Ecto neural progenitor cell (in vitro differentiated cells): ENCODE data around the gene RPL13.
"Not testable (repeated sequence)": the region's sequence is repeated elsewhere in the genome, so short reads cannot be mapped to it uniquely, and the experiment has no call there.

Experiments used
- DNase-seq: peaks from one replicate; pipeline ENCODE4 v3.0.0-alpha.2; 2018; ENCODE audit warnings: low spot score

The RPL13 gene

DNA sequence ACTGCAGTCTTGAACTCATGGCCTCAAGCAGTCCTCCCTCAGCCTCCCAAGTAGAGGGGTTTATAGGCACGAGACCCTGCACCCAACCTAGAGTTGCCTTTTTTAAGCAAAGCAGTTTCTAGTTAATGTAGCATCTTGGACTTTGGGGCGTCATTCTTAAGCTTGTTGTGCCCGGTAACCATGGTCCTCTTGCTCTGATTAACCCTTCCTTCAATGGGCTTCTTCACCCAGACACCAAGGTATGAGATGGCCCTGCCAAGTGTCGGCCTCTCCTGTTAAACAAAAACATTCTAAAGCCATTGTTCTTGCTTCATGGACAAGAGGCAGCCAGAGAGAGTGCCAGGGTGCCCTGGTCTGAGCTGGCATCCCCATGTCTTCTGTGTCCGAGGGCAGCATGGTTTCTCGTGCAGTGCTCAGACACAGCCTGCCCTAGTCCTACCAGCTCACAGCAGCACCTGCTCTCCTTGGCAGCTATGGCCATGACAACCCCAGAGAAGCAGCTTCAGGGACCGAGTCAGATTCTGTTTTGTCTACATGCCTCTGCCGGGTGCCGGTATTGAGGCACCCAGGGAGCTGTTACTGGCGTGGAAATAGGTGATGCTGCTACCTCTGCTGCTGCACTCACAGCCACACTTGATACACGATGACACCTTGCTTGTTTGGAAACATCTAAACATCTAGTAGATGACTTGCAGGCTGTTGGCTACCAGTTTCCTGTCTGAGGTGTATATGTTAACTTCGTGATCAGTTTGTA lies 3.3 kb downstream of the RPL13 start:
- no peak for DNase-seq

DNA sequence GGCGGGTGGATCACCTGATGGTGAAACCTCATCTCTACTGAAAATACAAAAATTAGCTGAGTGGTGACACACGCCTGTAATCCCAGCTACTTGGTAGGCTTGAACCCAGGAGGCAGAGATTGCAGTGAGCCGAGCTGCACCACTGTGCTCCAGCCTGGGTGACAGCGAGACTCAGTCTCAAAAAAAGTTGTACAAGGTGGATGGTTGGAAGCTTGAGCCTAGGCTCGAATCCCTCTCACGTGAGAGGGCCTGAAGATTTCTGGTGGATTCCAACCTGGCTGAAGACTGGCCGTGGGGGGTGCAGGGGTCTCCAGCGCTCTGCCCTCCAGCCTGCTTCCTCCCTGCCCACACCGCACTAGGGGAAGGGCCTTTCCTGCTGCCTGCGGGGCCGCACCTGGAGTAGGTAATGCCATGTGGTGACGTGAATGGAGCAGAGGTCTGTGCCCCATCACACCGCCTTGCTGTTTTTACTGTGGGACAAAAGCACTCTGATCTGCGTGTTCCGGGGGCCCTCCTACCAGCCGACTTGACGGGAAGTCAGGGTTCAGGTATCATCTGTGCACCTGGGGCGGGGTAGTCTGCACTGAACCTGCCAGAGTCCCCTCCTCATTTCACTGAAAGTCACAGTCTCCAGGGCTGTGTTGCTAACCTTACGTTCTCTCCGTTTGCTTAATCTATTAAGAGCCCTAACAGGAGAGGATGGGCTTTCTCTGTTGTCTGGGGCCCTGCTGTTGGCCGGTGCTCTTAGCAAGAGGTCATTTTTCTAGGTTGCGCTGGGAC lies 4.2 kb downstream of the RPL13 start:
- DNase-seq: no peak

- peak; percentile 63 for DNase-seq
Observed at GRCh38 chr16:89565256-89565505, 4.7 kb downstream of the RPL13 start.

DNA sequence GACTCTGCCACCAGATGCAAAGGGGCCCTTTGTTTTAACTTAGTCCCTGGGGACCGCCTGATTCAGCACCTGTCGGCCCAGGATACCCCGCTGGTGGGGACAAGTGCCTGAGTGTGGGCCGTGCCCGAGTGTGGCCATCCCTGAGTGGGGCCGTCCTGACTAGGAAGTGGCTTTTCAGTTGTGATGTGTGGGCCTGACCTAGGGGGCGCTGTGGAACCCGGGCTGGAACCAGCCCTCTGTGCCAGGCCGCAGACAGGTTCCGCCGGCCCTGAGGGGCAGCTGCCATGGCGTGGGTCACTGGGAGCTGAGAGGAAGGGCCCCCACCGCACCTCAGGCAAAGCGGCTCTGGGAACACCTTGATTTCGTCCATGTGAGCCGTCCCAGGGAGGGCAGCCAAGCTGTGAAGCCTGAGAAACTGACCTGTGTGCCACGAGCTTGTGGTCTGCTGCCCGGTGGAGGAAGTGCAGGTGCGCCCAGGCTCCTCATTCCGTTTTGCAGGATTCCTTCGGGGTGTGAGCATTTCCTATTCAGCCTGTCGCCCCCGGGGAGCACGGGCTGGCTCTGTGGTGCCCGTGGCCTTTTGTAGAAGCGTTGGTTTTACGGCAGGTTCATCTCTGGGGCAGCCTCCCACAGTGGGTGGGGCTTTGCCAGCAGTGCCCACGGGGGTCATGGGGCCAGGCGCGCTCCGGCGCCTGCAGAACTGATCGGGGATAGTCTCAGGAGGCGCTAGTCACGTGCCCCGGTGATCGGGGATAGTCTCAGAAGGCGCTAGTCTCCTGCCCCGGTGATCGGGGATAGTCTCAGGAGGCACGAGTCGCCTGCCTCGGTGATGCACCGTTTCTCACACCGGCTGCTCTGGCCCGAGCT lies 5.3 kb downstream of the RPL13 start:
- DNase-seq: peak; percentile 84

- DNase-seq: no peak
Observed at GRCh38 chr16:89567656-89568594, 7.4 kb downstream of the RPL13 start.

DNA sequence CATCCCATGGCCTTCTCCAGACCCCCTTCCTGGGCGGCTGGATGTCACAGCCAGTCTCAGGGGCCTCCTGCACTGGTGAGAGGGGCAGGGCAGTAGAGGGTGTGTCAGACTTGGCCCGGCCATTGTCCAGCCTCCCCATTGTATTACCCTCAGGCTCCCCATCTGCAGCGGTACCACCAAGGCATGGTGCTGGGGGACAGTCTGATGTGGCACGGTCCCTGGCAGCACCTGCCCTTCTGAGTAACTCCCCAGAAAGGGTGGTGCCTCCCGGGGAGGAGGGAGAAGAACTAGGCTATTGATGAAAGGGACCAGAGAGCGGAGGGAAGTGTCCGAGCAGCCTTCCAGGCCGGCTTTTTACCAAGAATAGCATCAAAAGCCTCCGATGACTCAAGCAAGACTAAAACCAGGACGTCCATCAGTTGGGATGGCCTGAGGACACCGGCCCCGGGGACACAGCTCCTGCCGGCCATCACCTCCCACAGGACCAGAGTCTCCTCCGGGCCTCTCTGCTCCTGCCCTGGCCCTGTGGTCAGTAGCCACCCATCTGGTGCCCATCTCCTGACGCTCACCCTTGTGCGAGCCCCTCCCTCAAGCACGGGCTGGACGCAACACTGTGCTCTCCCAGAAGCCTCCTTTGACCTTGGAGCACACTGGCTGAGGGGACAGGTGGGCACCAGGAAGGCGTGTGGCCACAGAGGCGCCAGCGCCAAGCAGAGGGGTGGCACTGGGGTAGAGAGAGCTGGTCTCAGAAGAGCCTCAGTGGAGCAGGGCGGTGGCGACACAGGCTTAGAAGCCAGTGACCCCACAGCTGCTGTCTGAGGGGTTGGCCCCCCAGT lies 9.2 kb downstream of the RPL13 start:
- DNase-seq: no peak

GRCh38 chr16:89570342-89570923 lies 10.0 kb downstream of the RPL13 start:
- DNase-seq: no peak

- not testable (repeated sequence) for DNase-seq
Observed at GRCh38 chr16:89570983-89571598, 10.6 kb downstream of the RPL13 start.

GRCh38 chr16:89571636-89572035 lies 11.2 kb downstream of the RPL13 start:
- DNase-seq: no peak

DNA sequence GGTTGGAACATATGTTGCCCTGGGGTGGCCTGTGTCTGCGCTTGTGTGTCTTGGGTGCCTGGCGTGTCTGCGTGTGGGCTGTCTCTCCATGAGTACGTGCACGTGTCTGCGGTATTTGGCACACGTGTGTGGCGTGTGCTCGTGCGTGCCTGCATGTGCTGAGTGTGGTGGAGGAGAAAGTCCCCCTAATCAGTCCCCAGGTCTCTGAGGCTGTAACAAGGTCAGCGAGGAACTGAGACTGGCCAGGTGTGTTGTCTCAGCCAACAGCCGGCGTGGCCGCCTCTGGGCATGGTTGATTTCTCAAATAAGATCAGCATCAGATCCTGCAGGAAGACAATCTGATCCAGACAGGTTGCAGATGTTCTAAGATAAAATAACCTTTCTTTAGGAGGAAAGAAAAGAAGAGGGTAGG lies 11.6 kb downstream of the RPL13 start:
- DNase-seq: no peak

- DNase-seq: no peak
Observed at GRCh38 chr16:89572485-89573205, 12.2 kb downstream of the RPL13 start.

DNA sequence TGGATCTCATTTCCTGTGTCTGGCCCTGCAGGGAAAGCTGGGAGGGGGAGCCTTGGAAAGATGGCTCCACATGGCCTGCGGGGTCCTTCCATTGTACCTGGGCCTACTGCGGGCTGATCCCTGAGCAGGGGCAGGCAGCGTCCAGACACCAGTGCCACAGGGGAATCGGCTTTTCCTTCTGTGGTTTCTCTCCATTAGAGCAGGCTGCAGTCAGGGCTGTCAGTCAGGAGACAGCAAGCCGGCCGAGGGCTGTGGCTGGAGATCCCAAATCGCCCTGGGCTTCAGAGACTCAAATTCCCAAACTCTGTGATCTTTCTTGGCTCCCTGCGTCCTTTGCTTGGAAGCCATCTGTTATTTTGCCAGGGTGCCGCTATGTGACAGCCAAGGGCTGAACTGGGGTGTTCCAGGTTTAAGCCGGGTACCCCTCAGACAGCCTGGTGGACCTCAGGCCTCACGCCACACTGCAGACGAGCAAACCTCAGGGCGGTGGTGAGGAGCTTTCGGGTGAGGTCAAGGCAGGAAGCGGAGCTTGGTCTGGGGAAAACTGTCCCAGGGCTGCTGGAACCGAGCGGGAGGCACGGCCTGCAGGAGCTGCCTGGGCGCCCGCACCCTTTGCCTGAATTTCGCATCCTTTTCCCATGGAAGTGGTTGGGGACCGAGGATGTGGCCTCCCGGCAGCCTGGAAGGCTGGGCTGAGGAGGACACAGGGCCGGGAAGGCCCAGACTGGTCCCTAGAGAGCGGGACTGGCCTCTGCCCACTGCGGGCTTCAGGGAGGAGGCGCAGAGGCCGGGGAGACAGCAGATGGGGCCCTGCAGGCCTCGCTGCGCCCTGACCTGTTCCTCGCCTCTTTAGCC lies 13.6 kb downstream of the RPL13 start:
- DNase-seq: no peak

GRCh38 chr16:89574681-89575246 lies 14.3 kb downstream of the RPL13 start:
- peak; percentile 90 for DNase-seq

DNA sequence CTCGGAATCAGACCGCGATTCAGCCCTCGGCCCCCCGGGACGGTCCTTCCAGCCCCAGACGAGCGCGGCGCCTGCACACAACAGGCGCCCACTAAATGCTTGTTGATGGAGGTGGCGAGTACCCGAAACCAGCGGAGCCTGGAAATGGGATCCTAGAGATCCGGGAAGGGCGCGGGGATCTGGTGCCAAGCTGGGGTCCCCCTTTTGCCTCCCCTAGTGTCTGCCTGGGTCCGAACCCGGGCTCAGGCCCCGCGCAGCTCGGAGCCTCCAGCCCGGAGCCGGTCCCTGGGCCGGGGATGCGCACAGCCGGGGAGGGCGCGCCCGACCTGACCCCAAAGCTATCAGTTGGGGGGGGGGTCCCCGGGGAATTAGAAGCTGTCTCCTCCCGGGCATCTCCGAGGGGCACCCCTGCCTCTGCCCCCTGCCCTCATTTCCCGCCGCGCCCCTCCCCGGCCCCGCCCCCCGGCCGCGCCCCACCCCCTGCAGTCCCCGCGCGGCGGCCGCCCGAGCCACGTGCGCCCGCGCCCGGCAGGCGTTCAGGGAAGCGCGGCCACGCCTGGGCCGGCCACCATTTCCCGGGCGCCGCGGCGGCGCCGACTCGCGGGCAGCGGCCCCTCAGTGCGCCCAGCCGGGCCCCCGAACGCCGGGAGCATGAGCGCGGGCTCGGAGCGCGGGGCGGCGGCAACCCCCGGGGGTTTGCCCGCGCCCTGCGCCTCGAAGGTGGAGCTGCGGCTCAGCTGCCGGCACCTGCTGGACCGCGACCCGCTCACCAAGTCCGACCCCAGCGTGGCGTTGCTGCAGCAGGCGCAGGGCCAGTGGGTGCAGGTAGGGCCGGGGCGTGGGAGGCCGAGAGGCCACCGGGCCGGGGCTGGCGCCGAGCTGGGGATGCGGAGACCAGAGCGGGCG lies 15.0 kb downstream of the RPL13 start, which contains the start of gene CPNE7:
Gene CPNE7, plus strand, starts transcription at position 512 of the 906 bp plus-strand sequence. Its CDS starts 140 bp downstream, at position 652.
- DNase-seq: no peak

- no peak for DNase-seq
Observed at GRCh38 chr16:89576153-89577054, 15.9 kb downstream of the RPL13 start.
